Astrocyte (in vitro differentiated cells and primary cell): Measurements from ENCODE around the gene ATP10A. TPM values are rescaled to one million over a fixed set of nuclear protein-coding genes. Genes with fewer than 3 reads are reported as not detected.

Experiments used
- DNase-seq: peaks from one replicate; pipeline ENCODE4 v3.0.0-alpha.2; 2010; ENCODE audit warnings: low read depth
- FAIRE-seq: peaks from 2 replicates; lab custom pipeline; 2011; peaks lifted over from hg19 to GRCh38; lab: Jason Lieb, UNC
- H2AFZ ChIP-seq: 2 replicates; pipeline ENCODE4 v1.6.0; 2012; ENCODE audit warnings: low read depth, low read length, inconsistent platforms
- H3K27ac ChIP-seq: 2 replicates; pipeline ENCODE4 v1.5.1; 2011; ENCODE audit warnings: low read depth, low read length, inconsistent platforms
- H3K27me3 ChIP-seq: 2 replicates; pipeline ENCODE4 v1.6.0; 2011; ENCODE audit warnings: low read length, inconsistent platforms; ENCODE audit not compliant: insufficient read depth
- H3K36me3 ChIP-seq: 2 replicates; pipeline ENCODE4 v1.5.1; 2011; ENCODE audit warnings: low read length, inconsistent platforms; ENCODE audit not compliant: insufficient read depth
- H3K4me1 ChIP-seq: 2 replicates; pipeline ENCODE4 v1.5.1; 2011; ENCODE audit warnings: low read length, inconsistent platforms; ENCODE audit not compliant: insufficient read depth
- H3K4me2 ChIP-seq: 2 replicates; pipeline ENCODE4 v1.6.0; 2012; ENCODE audit warnings: low read length, inconsistent platforms
- H3K4me3 ChIP-seq: 2 replicates; pipeline ENCODE4 v1.5.1; 2011; ENCODE audit warnings: low read depth, mild to moderate bottlenecking, low read length, inconsistent platforms; ENCODE audit not compliant: insufficient read depth
- H3K79me2 ChIP-seq: 2 replicates; pipeline ENCODE4 v1.6.0; 2012; ENCODE audit warnings: mild to moderate bottlenecking, low read length, inconsistent platforms; ENCODE audit not compliant: insufficient read depth
- H3K9ac ChIP-seq: 2 replicates; pipeline ENCODE4 v1.6.0; 2012; ENCODE audit warnings: mild to moderate bottlenecking, low read length, inconsistent platforms
- H3K9me3 ChIP-seq: 2 replicates; pipeline ENCODE4 v1.5.1; 2012; ENCODE audit warnings: low read depth, mild to moderate bottlenecking, low read length, inconsistent platforms; ENCODE audit not compliant: insufficient read depth
- H4K20me1 ChIP-seq: 2 replicates; pipeline ENCODE4 v1.6.0; 2012; ENCODE audit warnings: low read length, inconsistent platforms; ENCODE audit not compliant: insufficient read depth
- H3K27ac Mint-ChIP-seq: one replicate; pipeline ENCODE4 v1.8.0; 2021; ENCODE audit warnings: mild to moderate bottlenecking, mixed read lengths; ENCODE audit not compliant: unreplicated experiment
- H3K27me3 Mint-ChIP-seq: one replicate; pipeline ENCODE4 v1.8.0; 2021; ENCODE audit warnings: low read depth, mixed read lengths; ENCODE audit not compliant: unreplicated experiment
- H3K36me3 Mint-ChIP-seq: one replicate; pipeline ENCODE4 v1.8.0; 2021; ENCODE audit warnings: low read depth, mixed read lengths; ENCODE audit not compliant: unreplicated experiment
- H3K4me1 Mint-ChIP-seq: one replicate; pipeline ENCODE4 v1.8.0; 2021; ENCODE audit warnings: low read depth, mixed read lengths; ENCODE audit not compliant: unreplicated experiment
- H3K4me3 Mint-ChIP-seq: one replicate; pipeline ENCODE4 v1.8.0; 2021; ENCODE audit warnings: mild to moderate bottlenecking, moderate library complexity, mixed read lengths; ENCODE audit not compliant: unreplicated experiment
- H3K9me3 Mint-ChIP-seq: one replicate; pipeline ENCODE4 v1.8.0; 2021; ENCODE audit warnings: mild to moderate bottlenecking, mixed read lengths; ENCODE audit not compliant: unreplicated experiment
- EZH2 ChIP-seq: IDR thresholded peaks from 2 replicates; pipeline ENCODE4 v1.6.1; 2012; ENCODE audit warnings: mild to moderate bottlenecking, low read length, inconsistent platforms; ENCODE audit not compliant: insufficient read depth
- total RNA-seq: library from RNA; stranded (reverse); gene quantifications from 2 replicates; pipeline ENCODE4 v1.2.1, GENCODE V29; 2021
- TF ChIP-seq, protein P1 (sequence below): IDR thresholded peaks from 2 replicates; pipeline ENCODE4 v1.5.1; 2011; ENCODE audit warnings: low read depth, mild to moderate bottlenecking, inconsistent platforms, low read length, moderate library complexity; ENCODE audit not compliant: insufficient read depth

ATP10A gene
- total RNA-seq, 1 donor from 2014 or later = 21.1 TPM

DNA sequence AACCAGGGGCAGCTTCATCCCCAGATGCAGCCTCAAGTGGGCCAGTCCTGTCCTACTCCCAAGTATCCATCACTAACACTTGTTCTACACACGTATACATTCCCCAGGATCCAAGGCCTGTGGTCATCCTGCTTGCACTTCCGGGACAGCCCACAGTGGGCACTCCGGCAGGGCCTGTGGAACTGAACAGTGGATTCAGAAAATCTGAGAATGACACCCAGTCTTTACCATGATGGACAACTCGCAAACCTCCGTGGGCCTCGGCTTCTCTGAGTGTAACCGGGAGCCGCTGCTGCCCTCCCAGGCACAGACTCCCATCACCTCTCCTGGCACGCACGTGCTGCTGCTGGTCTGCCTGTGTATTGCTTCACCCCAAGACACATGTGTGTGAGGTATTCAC is 59.6 kb downstream of the ATP10A start:
- Histone ChIP-seq H3K36me3 (no peaks in the 10 kb centered on the region), H3K9ac (no peak overlapping the region), H3K9me3 (no peaks in the 10 kb centered on the region), H3K4me2 (no peak overlapping the region), H3K4me3 (no peak overlapping the region), H3K4me1 (peaks cover 3% of the 10 kb centered on the region), H3K79me2 (peaks cover 26% of the 10 kb centered on the region), H3K27me3 (no peaks in the 10 kb centered on the region), H3K27ac (no peak overlapping the region), H4K20me1 (peaks cover 11% of the 10 kb centered on the region), H2AFZ (no peak overlapping the region)
- H3K4me3 Mint-ChIP-seq = no peak overlapping the region
- no peaks in the 10 kb centered on the region for H3K4me1 Mint-ChIP-seq
- H3K36me3 Mint-ChIP-seq = peaks cover 18% of the 10 kb centered on the region
- TF ChIP-seq EZH2 = no peak
- TF ChIP-seq, protein P1, sequence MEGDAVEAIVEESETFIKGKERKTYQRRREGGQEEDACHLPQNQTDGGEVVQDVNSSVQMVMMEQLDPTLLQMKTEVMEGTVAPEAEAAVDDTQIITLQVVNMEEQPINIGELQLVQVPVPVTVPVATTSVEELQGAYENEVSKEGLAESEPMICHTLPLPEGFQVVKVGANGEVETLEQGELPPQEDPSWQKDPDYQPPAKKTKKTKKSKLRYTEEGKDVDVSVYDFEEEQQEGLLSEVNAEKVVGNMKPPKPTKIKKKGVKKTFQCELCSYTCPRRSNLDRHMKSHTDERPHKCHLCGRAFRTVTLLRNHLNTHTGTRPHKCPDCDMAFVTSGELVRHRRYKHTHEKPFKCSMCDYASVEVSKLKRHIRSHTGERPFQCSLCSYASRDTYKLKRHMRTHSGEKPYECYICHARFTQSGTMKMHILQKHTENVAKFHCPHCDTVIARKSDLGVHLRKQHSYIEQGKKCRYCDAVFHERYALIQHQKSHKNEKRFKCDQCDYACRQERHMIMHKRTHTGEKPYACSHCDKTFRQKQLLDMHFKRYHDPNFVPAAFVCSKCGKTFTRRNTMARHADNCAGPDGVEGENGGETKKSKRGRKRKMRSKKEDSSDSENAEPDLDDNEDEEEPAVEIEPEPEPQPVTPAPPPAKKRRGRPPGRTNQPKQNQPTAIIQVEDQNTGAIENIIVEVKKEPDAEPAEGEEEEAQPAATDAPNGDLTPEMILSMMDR = no peak
- DNase-seq (no peak), FAIRE-seq (no peak)
- no peak overlapping the region for H3K27ac Mint-ChIP-seq
- H3K9me3 Mint-ChIP-seq = peaks cover 4% of the 10 kb centered on the region
- no peaks in the 10 kb centered on the region for H3K27me3 Mint-ChIP-seq

DNA sequence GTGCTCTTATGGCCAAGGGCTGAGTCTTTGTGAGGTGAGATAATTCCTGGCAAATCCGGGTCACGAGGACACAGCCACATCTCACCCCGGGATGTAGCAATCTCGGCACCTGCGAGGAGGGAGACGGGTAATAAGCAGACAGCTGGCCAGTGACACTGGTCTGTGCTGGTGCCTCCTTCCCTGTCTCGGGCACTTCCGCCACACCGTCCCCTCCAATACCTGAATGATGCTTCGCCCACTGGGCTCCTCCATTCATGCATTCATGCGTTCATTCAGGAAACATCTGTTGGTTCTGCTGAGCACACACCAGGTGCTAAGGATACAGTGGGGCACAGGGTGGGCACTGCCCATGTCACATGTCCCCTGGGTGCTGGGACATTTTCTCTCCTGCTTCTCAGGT is 60.1 kb downstream of the ATP10A start:
- Histone ChIP-seq H3K27ac (no peak overlapping the region), H4K20me1 (peaks cover 11% of the 10 kb centered on the region), H3K4me1 (peaks cover 4% of the 10 kb centered on the region), H3K9ac (no peak overlapping the region), H3K4me3 (no peak overlapping the region), H3K27me3 (no peaks in the 10 kb centered on the region), H3K36me3 (no peaks in the 10 kb centered on the region), H3K79me2 (peaks cover 29% of the 10 kb centered on the region), H2AFZ (no peak overlapping the region), H3K9me3 (no peaks in the 10 kb centered on the region), H3K4me2 (no peak overlapping the region)
- Mint-ChIP-seq H3K4me1 (no peaks in the 10 kb centered on the region), H3K4me3 (no peak overlapping the region), H3K36me3 (peaks cover 18% of the 10 kb centered on the region), H3K9me3 (peaks cover 4% of the 10 kb centered on the region), H3K27me3 (no peaks in the 10 kb centered on the region), H3K27ac (no peak overlapping the region)
- DNase-seq = no peak
- FAIRE-seq = no peak
- no peak for TF ChIP-seq EZH2
- TF ChIP-seq, protein P1 = no peak

DNA sequence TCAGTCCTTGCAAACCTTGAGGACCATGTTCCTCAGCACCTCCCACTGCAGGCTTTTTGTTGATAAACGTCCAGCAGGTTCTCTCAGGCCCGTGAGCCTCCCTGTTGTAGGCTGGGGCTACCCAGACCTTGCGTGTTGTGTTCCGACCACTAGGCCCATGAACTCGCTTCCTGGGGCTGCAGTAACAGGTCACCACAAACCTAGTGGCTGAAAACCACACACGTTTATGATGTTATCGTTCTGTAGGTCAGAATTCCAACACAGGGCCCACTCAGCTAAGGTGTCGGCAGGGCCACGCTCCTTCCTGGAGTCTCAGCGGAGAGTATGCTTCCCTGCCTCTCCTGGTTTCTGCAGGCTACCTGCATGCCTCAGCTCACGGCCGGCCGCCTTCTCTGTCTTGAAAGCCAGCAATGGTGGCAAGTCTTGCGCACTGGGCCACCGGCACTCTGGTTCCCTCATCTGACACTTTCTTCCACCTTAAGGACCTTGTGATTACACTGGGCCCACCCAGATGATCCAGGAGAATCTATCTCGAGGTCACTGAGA is 60.8 kb downstream of the ATP10A start:
- Histone ChIP-seq H3K79me2 (peaks cover 27% of the 10 kb centered on the region), H4K20me1 (peaks cover 11% of the 10 kb centered on the region), H3K4me3 (no peak overlapping the region), H3K27ac (no peak overlapping the region), H2AFZ (no peak overlapping the region), H3K9ac (no peak overlapping the region), H3K27me3 (no peaks in the 10 kb centered on the region), H3K4me2 (no peak overlapping the region), H3K36me3 (no peaks in the 10 kb centered on the region), H3K9me3 (no peaks in the 10 kb centered on the region), H3K4me1 (peaks cover 8% of the 10 kb centered on the region)
- H3K27me3 Mint-ChIP-seq = no peaks in the 10 kb centered on the region
- FAIRE-seq (no peak), DNase-seq (no peak)
- peaks cover 16% of the 10 kb centered on the region for H3K36me3 Mint-ChIP-seq
- no peaks in the 10 kb centered on the region for H3K4me1 Mint-ChIP-seq
- no peak overlapping the region for H3K4me3 Mint-ChIP-seq
- no peak for TF ChIP-seq EZH2
- TF ChIP-seq, protein P1 = no peak
- peaks cover 4% of the 10 kb centered on the region for H3K9me3 Mint-ChIP-seq
- no peak overlapping the region for H3K27ac Mint-ChIP-seq
